HCT116 (cell line): ENCODE data around the gene CTBP2.

ENCODE experiments used
- CBX3 ChIP-seq: IDR thresholded peaks from 2 replicates; pipeline ENCODE4 v1.6.1; 2012; ENCODE audit warnings: low read depth
- CTCF ChIP-seq, 3 experiments: fragments of 200-600 bp in 1 of 3; sonication (generic) in 1 of 3; IDR thresholded peaks in 2 of 3; conservative IDR thresholded peaks in 1 of 3; 2 replicates each; pipeline ENCODE4 v1.5.1; 2012 to 2017; ENCODE audit warnings: low read depth in 2 of 3, low read length in 2 of 3, antibody characterized with exemption in 1 of 3, borderline replicate concordance in 1 of 3, control low read depth in 1 of 3, mild to moderate bottlenecking in 1 of 3, mixed read lengths in 1 of 3, mixed run types in 1 of 3, moderate library complexity in 1 of 3; ENCODE audit not compliant: insufficient read depth in 1 of 3
- EZH2 ChIP-seq: fragments of 200-600 bp; sonication (generic); IDR thresholded peaks from 2 replicates; pipeline ENCODE4 v1.6.1; 2017; ENCODE audit warnings: antibody characterized with exemption, mixed run types
- EZH2phosphoT487 ChIP-seq: fragments of 200-600 bp; IDR thresholded peaks from 2 replicates; pipeline ENCODE4 v1.6.1; 2018; ENCODE audit warnings: antibody characterized with exemption, borderline replicate concordance
- JUND ChIP-seq: IDR thresholded peaks from 2 replicates; pipeline ENCODE4 v1.6.1; 2012
- POLR2A ChIP-seq: IDR thresholded peaks from 2 replicates; pipeline ENCODE4 v1.7.0; 2011; ENCODE audit warnings: borderline replicate concordance; ENCODE audit not compliant: insufficient read depth, insufficient read length; ENCODE audit errors: extremely low read depth
- RAD21 ChIP-seq: IDR thresholded peaks from 2 replicates; pipeline ENCODE4 v1.6.1; 2012; ENCODE audit warnings: low read depth, mild to moderate bottlenecking
- SIN3A ChIP-seq: IDR thresholded peaks from 2 replicates; pipeline ENCODE4 v1.6.1; 2012; ENCODE audit warnings: low read depth
- SP1 ChIP-seq: IDR thresholded peaks from 2 replicates; pipeline ENCODE4 v1.6.1; 2012; ENCODE audit warnings: low read depth
- TCF7L2 ChIP-seq: IDR thresholded peaks from 2 replicates; pipeline ENCODE4 v1.7.0; 2011; ENCODE audit warnings: borderline replicate concordance, inconsistent platforms; ENCODE audit not compliant: insufficient read depth, insufficient read length; ENCODE audit errors: extremely low read depth
- YY1 ChIP-seq: IDR thresholded peaks from 2 replicates; pipeline ENCODE4 v1.6.1; 2011; ENCODE audit warnings: low read length, low read depth, moderate library complexity, mild to moderate bottlenecking; ENCODE audit not compliant: insufficient replicate concordance; ENCODE audit errors: extremely low read depth
- ZNF274 ChIP-seq: fragments of 200-500 bp; sonication (Bioruptor generic); IDR thresholded peaks from 2 replicates; pipeline ENCODE4 v1.6.1; 2014; ENCODE audit warnings: mild to moderate bottlenecking, low read depth, low read length, inconsistent platforms
- TF ChIP-seq, protein P1 (sequence below): IDR thresholded peaks from 2 replicates; pipeline ENCODE4 v1.6.1; 2012; ENCODE audit warnings: low read depth
- TF ChIP-seq, protein P2 (sequence below): IDR thresholded peaks from 2 replicates; pipeline ENCODE4 v1.6.1; 2012

DNA sequence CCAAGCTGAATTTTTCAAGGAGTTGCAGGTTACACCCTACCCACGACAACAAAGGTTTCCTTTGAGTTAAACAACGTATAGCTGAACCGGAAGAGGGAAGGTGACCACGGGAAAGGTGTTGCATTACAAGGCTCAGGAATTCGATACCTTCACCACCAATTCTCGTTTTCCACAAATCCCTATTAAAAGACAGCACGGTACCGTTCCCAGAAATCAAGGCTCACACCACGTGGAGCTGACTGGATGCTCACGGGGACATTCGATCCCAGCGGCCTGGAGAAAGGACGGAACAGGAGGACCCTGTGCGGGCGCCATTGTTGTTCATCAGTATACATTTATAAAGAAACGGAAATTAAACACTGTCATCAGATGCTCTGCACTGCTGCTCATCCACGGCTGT is 56.4 kb downstream of the CTBP2 start:
- TF ChIP-seq RAD21 (no peak), CTCF (IDR thresholded peaks at IDR 0.05 in 2 of 3, conservative IDR thresholded peaks at IDR 0.05 in 1 of 3; ENCODE audit: borderline replicate concordance in 1 of 3, insufficient read depth in 1 of 3, low read depth in 2 of 3, low read length in 2 of 3) (no peak), ZNF274 (no peak), TCF7L2 (no peak), SP1 (no peak), EZH2phosphoT487 (no peak), POLR2A (no peak), EZH2 (no peak), JUND (no peak), SIN3A (no peak), CBX3 (no peak), YY1 (no peak)
- TF ChIP-seq, protein P1, sequence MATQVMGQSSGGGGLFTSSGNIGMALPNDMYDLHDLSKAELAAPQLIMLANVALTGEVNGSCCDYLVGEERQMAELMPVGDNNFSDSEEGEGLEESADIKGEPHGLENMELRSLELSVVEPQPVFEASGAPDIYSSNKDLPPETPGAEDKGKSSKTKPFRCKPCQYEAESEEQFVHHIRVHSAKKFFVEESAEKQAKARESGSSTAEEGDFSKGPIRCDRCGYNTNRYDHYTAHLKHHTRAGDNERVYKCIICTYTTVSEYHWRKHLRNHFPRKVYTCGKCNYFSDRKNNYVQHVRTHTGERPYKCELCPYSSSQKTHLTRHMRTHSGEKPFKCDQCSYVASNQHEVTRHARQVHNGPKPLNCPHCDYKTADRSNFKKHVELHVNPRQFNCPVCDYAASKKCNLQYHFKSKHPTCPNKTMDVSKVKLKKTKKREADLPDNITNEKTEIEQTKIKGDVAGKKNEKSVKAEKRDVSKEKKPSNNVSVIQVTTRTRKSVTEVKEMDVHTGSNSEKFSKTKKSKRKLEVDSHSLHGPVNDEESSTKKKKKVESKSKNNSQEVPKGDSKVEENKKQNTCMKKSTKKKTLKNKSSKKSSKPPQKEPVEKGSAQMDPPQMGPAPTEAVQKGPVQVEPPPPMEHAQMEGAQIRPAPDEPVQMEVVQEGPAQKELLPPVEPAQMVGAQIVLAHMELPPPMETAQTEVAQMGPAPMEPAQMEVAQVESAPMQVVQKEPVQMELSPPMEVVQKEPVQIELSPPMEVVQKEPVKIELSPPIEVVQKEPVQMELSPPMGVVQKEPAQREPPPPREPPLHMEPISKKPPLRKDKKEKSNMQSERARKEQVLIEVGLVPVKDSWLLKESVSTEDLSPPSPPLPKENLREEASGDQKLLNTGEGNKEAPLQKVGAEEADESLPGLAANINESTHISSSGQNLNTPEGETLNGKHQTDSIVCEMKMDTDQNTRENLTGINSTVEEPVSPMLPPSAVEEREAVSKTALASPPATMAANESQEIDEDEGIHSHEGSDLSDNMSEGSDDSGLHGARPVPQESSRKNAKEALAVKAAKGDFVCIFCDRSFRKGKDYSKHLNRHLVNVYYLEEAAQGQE, result no peak
- TF ChIP-seq, protein P2, sequence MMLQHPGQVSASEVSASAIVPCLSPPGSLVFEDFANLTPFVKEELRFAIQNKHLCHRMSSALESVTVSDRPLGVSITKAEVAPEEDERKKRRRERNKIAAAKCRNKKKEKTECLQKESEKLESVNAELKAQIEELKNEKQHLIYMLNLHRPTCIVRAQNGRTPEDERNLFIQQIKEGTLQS, result no peak
